ENCODE measurements around the gene BANP. TPM values are rescaled to one million over a fixed set of nuclear protein-coding genes. Genes with fewer than 3 reads are reported as not detected.
"Not testable (repeated sequence)": the region's sequence is repeated elsewhere in the genome, so short reads cannot be mapped to it uniquely, and the experiment has no call there.

Gene BANP
- total and polyA plus RNA-seq, 11 donors, result 7.2 to 20.7 (median 13.3) TPM

GRCh38 chr16:88034770-88035169, 83.5 kb downstream of the BANP start:
- DNase-seq (no peak), ATAC-seq (no peak)
- 92 to 96% (median 94%) methylated on average over 7 of the region's 7 CpGs for WGBS, 4 donors
- Histone ChIP-seq H3K4me1 (peaks cover 0 to 5% (median 0%) of the 10 kb centered on the region in 12 donors), H3K9me3 (no peaks in the 10 kb centered on the region), H3K36me3 (peaks cover 0 to 40% (median 28%) of the 10 kb centered on the region in 9 donors), H3K27me3 (no peaks in the 10 kb centered on the region), H3K27ac (no peak overlapping the region), H3K4me3 (no peak overlapping the region)
- TF ChIP-seq POLR2A (IDR thresholded peaks at IDR 0.05), result no peak
- TF ChIP-seq, protein P1, sequence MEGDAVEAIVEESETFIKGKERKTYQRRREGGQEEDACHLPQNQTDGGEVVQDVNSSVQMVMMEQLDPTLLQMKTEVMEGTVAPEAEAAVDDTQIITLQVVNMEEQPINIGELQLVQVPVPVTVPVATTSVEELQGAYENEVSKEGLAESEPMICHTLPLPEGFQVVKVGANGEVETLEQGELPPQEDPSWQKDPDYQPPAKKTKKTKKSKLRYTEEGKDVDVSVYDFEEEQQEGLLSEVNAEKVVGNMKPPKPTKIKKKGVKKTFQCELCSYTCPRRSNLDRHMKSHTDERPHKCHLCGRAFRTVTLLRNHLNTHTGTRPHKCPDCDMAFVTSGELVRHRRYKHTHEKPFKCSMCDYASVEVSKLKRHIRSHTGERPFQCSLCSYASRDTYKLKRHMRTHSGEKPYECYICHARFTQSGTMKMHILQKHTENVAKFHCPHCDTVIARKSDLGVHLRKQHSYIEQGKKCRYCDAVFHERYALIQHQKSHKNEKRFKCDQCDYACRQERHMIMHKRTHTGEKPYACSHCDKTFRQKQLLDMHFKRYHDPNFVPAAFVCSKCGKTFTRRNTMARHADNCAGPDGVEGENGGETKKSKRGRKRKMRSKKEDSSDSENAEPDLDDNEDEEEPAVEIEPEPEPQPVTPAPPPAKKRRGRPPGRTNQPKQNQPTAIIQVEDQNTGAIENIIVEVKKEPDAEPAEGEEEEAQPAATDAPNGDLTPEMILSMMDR (IDR thresholded peaks at IDR 0.05), result no peak
- intact Hi-C loops (cut with DNase I), result no loop called here

DNA sequence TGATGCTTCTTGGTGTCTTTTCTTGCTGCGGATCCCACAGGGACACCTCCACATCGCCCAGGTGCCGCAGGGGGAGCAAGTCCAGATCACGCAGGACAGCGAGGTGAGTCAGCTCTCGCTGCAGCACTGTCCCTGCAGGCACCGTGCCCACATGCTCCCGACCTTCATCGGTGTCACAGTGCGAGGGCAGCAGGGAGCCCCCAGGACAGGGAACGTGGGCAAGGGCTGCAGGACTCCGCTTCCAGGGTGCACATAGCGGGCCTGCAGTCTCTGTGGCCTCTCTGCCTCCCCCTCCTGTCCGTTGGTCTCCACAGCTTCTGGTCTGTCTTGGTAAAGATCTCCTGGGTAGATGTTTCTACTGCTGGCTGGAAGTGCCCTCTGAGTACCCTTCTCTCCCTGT, 84.1 kb downstream of the BANP start:
- DNase-seq (peak in 1 of 5 donors; percentile 25), ATAC-seq (no peak)
- intact Hi-C loops (cut with DNase I), result no loop called here
- H3K9me3 ChIP-seq, result no peaks in the 10 kb centered on the region
- H3K36me3 ChIP-seq, result peaks cover 0 to 42% (median 28%) of the 10 kb centered on the region in 9 donors
- 93 to 94% (median 94%) methylated on average over 11 to 14 of the region's 14 CpGs for WGBS, 4 donors
- no peak overlapping the region for H3K27ac ChIP-seq
- H3K27me3 ChIP-seq, result no peaks in the 10 kb centered on the region
- TF ChIP-seq POLR2A (IDR thresholded peaks at IDR 0.05), result no peak
- TF ChIP-seq, protein P1 (IDR thresholded peaks at IDR 0.05), result no peak
- H3K4me3 ChIP-seq, result no peak overlapping the region
- H3K4me1 ChIP-seq, result peaks cover 0 to 5% (median 0%) of the 10 kb centered on the region in 12 donors

DNA sequence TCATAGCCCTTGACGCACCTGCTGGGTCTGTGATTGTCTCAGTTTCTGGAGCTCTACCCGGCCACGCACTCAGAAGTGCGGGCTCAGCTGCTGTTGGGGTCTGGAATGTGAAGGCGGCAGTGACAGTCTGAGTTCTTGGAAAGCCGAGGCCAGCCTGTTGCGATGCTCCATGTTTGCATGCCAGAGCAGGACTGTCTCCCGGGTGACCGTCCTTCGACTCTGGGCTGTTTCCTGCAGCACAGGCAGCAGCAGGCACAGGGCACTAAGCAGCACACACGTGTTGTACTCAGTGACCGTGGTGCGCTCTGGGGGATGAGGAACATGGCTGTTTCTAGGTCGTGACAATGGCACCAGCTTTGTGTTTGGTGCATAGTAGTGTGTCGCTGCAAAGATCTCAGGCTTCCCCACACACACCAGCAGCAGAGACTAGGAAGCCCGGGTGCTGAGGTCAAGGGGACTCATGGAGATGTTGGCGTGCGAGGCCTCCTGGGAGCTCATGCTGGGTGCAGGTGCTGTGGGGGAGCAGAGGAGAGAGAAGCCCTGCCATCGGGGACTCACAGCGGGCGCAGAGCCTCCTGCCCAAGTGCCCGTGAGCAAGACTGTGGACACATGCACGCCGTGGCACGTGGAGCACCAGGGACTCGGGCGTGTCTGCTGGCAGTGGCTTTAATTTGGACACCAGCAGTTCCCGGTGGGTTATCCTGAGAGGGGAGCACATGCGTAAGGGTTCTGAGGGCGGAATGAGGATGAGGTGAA, 84.8 kb downstream of the BANP start:
- H3K9me3 ChIP-seq; H3K27me3 ChIP-seq; H3K4me1 ChIP-seq; H3K27ac ChIP-seq; intact Hi-C loops (cut with DNase I); H3K4me3 ChIP-seq: not testable (repeated sequence)
- ATAC-seq (peak; percentile 10 to 70 (median 52)), DNase-seq (peak in 1 of 5 donors; percentile 33)
- H3K36me3 ChIP-seq, result peaks cover 0 to 42% (median 28%) of the 10 kb centered on the region in 9 donors
- WGBS, 4 donors, result 88 to 94% (median 93%) methylated on average over 28 to 30 of the region's 30 CpGs

GRCh38 chr16:88036640-88036996, 85.4 kb downstream of the BANP start:
- H3K27me3 ChIP-seq; DNase-seq; H3K27ac ChIP-seq; H3K4me1 ChIP-seq; H3K4me3 ChIP-seq; intact Hi-C loops (cut with DNase I); ATAC-seq; H3K9me3 ChIP-seq: not testable (repeated sequence)
- peaks cover 0 to 42% (median 28%) of the 10 kb centered on the region in 9 donors for H3K36me3 ChIP-seq
- WGBS, 4 donors, result 88 to 92% (median 91%) methylated on average over 10 of the region's 10 CpGs

DNA sequence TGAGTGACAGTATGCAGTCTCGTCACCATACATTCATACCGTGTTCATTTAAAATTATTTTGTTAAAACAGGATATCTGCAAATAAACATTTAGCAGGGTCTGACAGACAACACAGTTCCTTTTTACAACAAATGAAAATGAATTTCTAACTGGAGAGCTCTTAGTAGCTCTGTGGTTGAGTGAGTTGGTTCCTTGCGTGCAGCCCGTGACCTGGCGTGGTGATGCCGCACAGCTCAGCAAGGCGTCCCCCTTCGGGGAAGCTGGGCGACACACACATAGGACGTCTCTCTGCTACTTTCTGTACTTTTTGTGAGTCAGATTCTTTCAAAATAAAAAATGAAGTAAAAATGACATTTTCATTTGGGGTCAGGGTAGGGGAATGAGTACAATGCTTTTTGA, 86.1 kb downstream of the BANP start:
- H3K36me3 ChIP-seq, result peaks cover 0 to 42% (median 26%) of the 10 kb centered on the region in 9 donors
- H3K4me1 ChIP-seq; intact Hi-C loops (cut with DNase I); H3K27me3 ChIP-seq; H3K4me3 ChIP-seq; H3K9me3 ChIP-seq; H3K27ac ChIP-seq; ATAC-seq: not testable (repeated sequence)
- WGBS, 4 donors, result 86 to 97% (median 95%) methylated on average over 9 to 10 of the region's 10 CpGs
- peak in 1 of 5 donors; percentile 11 for DNase-seq

- peak in 2 of 5 donors; percentile 13 to 18 for DNase-seq
- intact Hi-C loops (cut with DNase I); H3K4me3 ChIP-seq; H3K4me1 ChIP-seq; H3K27me3 ChIP-seq; H3K9me3 ChIP-seq; ATAC-seq; H3K27ac ChIP-seq: not testable (repeated sequence)
- WGBS, 4 donors, result 92 to 95% (median 93%) methylated on average over 26 to 28 of the region's 28 CpGs
- H3K36me3 ChIP-seq, result peaks cover 0 to 42% (median 22%) of the 10 kb centered on the region in 9 donors
These were observed 86.8 kb downstream of the BANP start for GRCh38 chr16:88037876-88038525.

GRCh38 chr16:88038526-88038908, 87.3 kb downstream of the BANP start:
- H3K4me1 ChIP-seq; H3K4me3 ChIP-seq; intact Hi-C loops (cut with DNase I); ATAC-seq; H3K9me3 ChIP-seq; H3K27me3 ChIP-seq; H3K27ac ChIP-seq: not testable (repeated sequence)
- H3K36me3 ChIP-seq, result peaks cover 0 to 42% (median 22%) of the 10 kb centered on the region in 9 donors
- WGBS, 4 donors, result 92 to 96% (median 95%) methylated on average over 9 of the region's 9 CpGs
- peak in 1 of 5 donors; percentile 20 for DNase-seq

Data from heart left ventricle (tissue), 16 donors.